Panc1 (cell line): Measurements from ENCODE around the gene SURF4. TPM values are rescaled to one million over a fixed set of nuclear protein-coding genes. Genes with fewer than 3 reads are reported as not detected.

Experiments
- ATAC-seq: fragments of 200-7000 bp; cut with Tn5 transposase; 2 replicates; pipeline ENCODE4 v1.9.1; 2020; ENCODE audit warnings: mild to moderate bottlenecking, moderate library complexity
- BruUV-seq: library from RNA; stranded (reverse); fragments of 400-500 nt; replicated peaks from 2 replicates; lab custom pipeline; 2021; lab: Mats Ljungman, UMichigan
- CTCF ChIA-PET: fragments of 300-600 bp; sonication (Branson Sonifier 250); formaldehyde crosslinking; loops from one replicate; lab custom pipeline; 2022; ENCODE audit warnings: antibody characterized with exemption; lab: Charles Lee
- POLR2A ChIA-PET: fragments of 300-600 bp; sonication (Branson Sonifier 250); formaldehyde crosslinking; loops from one replicate; lab custom pipeline; 2022; ENCODE audit warnings: antibody characterized with exemption; lab: Charles Lee
- DNase-seq: peaks from one replicate; pipeline ENCODE4 v3.0.0-alpha.2; 2010; ENCODE audit warnings: low read depth, low spot score
- H3K27ac ChIP-seq: 2 replicates; pipeline ENCODE4 v1.5.1; 2011; ENCODE audit warnings: mild to moderate bottlenecking, low read length, inconsistent platforms
- H3K27me3 ChIP-seq: fragments of 200-500 bp; sonication (Bioruptor generic); 2 replicates; pipeline ENCODE4 v1.6.0; 2014; ENCODE audit warnings: low read length, inconsistent platforms; ENCODE audit not compliant: control insufficient read depth, insufficient read depth
- H3K36me3 ChIP-seq: fragments of 200-500 bp; sonication (Bioruptor generic); 2 replicates; pipeline ENCODE4 v1.5.1; 2014; ENCODE audit warnings: inconsistent platforms, mild to moderate bottlenecking, low read length, moderate library complexity; ENCODE audit not compliant: control insufficient read depth, insufficient read depth
- H3K4me1 ChIP-seq: 2 replicates; pipeline ENCODE4 v1.5.1; 2011; ENCODE audit warnings: inconsistent platforms, mild to moderate bottlenecking, low read length, moderate library complexity; ENCODE audit not compliant: control insufficient read depth, insufficient read depth
- H3K4me3 ChIP-seq, 2 experiments: 2 replicates each; pipeline ENCODE4 v1.5.1; 2011 to 2012; ENCODE audit warnings: low read depth in 2 of 2, low read length in 2 of 2, mild to moderate bottlenecking in 2 of 2, inconsistent platforms in 1 of 2, moderate library complexity in 1 of 2
- H3K9me3 ChIP-seq: fragments of 200-500 bp; sonication (Bioruptor generic); 2 replicates; pipeline ENCODE4 v1.5.1; 2014; ENCODE audit warnings: low read depth, mild to moderate bottlenecking, inconsistent platforms, low read length, moderate library complexity; ENCODE audit not compliant: control insufficient read depth, insufficient read depth
- POLR2AphosphoS5 ChIP-seq: IDR thresholded peaks from 2 replicates; pipeline ENCODE4 v1.6.1; 2012; ENCODE audit warnings: mild to moderate bottlenecking, low read depth, low read length, moderate library complexity
- REST ChIP-seq, 2 experiments: IDR thresholded peaks; 2 replicates each; pipeline ENCODE4 v1.6.1; 2011 to 2012; ENCODE audit warnings: low read depth in 2 of 2, control low read depth in 1 of 2, low read length in 1 of 2, mild to moderate bottlenecking in 1 of 2, moderate library complexity in 1 of 2; ENCODE audit not compliant: insufficient read depth in 1 of 2
- SIN3A ChIP-seq: IDR thresholded peaks from 2 replicates; pipeline ENCODE4 v1.6.1; 2012; ENCODE audit warnings: low read depth, mild to moderate bottlenecking, low read length, moderate library complexity, borderline replicate concordance; ENCODE audit not compliant: insufficient read depth
- TCF7L2 ChIP-seq: IDR thresholded peaks from 2 replicates; pipeline ENCODE4 v1.6.1; 2011; ENCODE audit warnings: mild to moderate bottlenecking, low read depth, low read length, inconsistent platforms
- in situ Hi-C: cut with HindIII; loops from 2 replicates; pipeline ENCODE4 v1.10.0; 2016; ENCODE audit warnings: low sequenced_read_pairs, low pct_unique_long_range_greater_than_20kb
- intact Hi-C: fragments of 100-400 bp; cut with micrococcal nuclease; formaldehyde crosslinking; loops from one replicate; pipeline ENCODE4 v1.10.0; 2022; ENCODE audit not compliant: unreplicated experiment
- total RNA-seq: library from RNA; stranded (reverse); gene quantifications from one replicate; pipeline ENCODE4 v1.2.1, GENCODE V29; 2021; ENCODE audit not compliant: unreplicated experiment
- TF ChIP-seq, protein P1 (sequence below): fragments of 450-650 bp; IDR thresholded peaks from 2 replicates; pipeline ENCODE4 v1.5.1; 2017; ENCODE audit warnings: mild to moderate bottlenecking

SURF4 gene
- total RNA-seq, 1 experiment from 2014 or later: 149 TPM

DNA sequence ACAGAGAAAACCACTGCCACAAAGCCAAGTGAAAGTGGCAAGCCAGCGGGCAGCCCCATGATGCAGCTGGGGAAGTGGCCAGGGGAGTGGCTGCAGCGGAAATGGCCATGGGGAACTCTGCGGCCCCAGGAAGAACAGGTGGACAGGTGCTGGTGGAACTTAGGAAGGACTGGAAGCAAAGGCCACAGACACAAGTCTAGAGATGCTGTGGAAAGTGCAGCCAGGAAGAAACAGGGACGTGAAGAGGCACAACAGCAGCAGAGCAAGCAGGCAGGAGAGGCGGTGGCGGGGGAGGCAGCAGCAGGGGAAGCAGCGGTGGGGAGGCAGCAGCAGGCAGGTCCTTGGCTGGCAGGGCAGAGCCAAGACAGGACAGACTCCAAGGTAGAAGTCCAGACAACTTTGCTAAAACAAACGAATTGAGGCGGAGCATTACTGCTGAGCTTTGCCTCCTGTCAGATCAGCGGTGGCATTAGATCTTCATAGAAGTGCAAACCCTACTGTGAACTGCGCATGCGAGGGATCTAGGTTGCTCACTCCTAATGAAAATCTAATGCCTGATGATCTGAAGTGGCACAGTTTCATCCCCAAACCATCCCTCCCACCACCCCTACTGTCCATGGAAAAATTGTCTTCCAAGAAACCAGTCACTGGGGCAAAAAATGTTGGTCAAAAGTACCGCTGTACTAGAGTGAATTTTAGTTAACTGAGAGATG, 51.7 kb downstream of the SURF4 start:
- no peak for ATAC-seq
- DNase-seq: no peak
- BruUV-seq: no TSS peak
- intact Hi-C loops: no loop called here
- Histone ChIP-seq H3K27ac (no peak overlapping the region), H3K9me3 (no peaks in the 10 kb centered on the region), H3K4me1 (no peaks in the 10 kb centered on the region), H3K4me3 (no peak overlapping the region), H3K36me3 (no peaks in the 10 kb centered on the region), H3K27me3 (no peaks in the 10 kb centered on the region)
- in situ Hi-C loops: no loop called here
- TF ChIP-seq, protein P1, sequence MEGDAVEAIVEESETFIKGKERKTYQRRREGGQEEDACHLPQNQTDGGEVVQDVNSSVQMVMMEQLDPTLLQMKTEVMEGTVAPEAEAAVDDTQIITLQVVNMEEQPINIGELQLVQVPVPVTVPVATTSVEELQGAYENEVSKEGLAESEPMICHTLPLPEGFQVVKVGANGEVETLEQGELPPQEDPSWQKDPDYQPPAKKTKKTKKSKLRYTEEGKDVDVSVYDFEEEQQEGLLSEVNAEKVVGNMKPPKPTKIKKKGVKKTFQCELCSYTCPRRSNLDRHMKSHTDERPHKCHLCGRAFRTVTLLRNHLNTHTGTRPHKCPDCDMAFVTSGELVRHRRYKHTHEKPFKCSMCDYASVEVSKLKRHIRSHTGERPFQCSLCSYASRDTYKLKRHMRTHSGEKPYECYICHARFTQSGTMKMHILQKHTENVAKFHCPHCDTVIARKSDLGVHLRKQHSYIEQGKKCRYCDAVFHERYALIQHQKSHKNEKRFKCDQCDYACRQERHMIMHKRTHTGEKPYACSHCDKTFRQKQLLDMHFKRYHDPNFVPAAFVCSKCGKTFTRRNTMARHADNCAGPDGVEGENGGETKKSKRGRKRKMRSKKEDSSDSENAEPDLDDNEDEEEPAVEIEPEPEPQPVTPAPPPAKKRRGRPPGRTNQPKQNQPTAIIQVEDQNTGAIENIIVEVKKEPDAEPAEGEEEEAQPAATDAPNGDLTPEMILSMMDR: no peak
- no peak for TF ChIP-seq TCF7L2
- TF ChIP-seq POLR2AphosphoS5: no peak
- no peak for TF ChIP-seq SIN3A
- TF ChIP-seq REST (IDR thresholded peaks at IDR 0.05; ENCODE audit: insufficient read depth in 1 of 2, low read depth in 2 of 2, low read length in 1 of 2): no peak
- ChIA-PET POLR2A (no interaction called here), CTCF (no interaction called here)

DNA sequence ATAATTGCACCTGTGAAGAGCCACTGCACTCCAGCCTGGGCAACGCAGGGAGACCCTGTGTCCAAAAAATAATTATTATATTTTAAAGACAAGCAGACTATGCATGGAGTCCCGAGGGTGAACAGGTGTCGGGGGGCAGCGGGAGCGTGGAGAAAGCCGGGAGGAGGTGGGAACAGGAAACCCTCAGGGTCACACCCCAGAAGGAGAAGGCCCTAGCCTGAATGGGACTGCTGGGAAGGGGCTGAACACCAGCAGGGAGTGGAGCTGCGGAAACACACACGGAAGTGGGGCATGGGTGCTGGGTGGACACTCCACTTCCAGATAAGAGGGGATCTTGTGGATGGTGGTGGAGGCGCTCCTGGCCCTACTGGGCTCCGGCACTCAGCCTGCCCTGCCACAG, 52.6 kb downstream of the SURF4 start:
- Histone ChIP-seq H3K9me3 (no peaks in the 10 kb centered on the region), H3K36me3 (no peaks in the 10 kb centered on the region), H3K4me1 (no peaks in the 10 kb centered on the region), H3K4me3 (no peak overlapping the region), H3K27ac (no peak overlapping the region), H3K27me3 (no peaks in the 10 kb centered on the region)
- no TSS peak for BruUV-seq
- CTCF ChIA-PET: no interaction called here
- in situ Hi-C loops (no loop called here), intact Hi-C loops (no loop called here)
- POLR2A ChIA-PET: no interaction called here
- ATAC-seq: no peak
- TF ChIP-seq, protein P1: no peak
- TF ChIP-seq TCF7L2 (no peak), REST (IDR thresholded peaks at IDR 0.05; ENCODE audit: insufficient read depth in 1 of 2, low read depth in 2 of 2, low read length in 1 of 2) (no peak), POLR2AphosphoS5 (no peak)
- no peak for DNase-seq
